NCI-H187 (cell line): ENCODE measurements around the gene DNTT.

Experiments used
- DNase-seq, 2 experiments: peaks; one replicate each; lab custom pipeline; 2025; lab: John Stamatoyannopoulos, UW

Gene DNTT

DNA sequence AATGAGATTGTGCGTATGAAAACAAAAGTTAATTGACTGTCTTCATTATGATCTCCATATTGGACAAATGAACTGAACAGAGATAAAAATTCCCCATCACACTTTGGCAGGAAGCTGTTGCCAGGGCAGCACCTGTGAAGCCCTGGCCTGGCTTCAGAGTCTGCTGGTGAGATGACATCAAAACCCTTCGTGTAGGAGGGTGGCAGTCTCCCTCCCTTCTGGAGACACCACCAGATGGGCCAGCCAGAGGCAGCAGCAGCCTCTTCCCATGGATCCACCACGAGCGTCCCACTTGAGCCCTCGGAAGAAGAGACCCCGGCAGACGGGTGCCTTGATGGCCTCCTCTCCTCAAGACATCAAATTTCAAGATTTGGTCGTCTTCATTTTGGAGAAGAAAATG lies at the start of gene DNTT:
Gene DNTT (plus strand): TSS at position 205 of the 400 bp plus-strand sequence. CDS start 64 bp downstream, at position 269.
- no peak for DNase-seq

DNA sequence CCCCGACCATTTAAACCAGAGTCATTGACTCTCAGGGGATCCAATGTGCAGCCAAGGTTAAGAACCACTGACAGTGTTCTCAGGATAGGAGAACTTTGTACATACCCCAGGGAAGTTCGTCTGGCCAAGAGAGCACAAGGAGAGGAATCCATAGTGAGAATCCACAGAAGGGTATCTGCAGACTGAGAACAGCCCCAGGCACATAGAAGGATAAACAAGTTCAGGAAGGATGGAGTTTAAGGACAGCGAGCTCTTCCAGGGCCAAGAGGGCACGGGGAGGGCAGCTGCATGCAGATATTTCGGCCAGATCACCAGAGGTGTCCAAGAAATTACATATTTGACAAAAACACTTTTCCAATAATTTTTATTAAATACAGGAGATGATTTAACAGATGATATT lies 49.3 kb upstream of the DNTT start:
- DNase-seq = no peak

DNA sequence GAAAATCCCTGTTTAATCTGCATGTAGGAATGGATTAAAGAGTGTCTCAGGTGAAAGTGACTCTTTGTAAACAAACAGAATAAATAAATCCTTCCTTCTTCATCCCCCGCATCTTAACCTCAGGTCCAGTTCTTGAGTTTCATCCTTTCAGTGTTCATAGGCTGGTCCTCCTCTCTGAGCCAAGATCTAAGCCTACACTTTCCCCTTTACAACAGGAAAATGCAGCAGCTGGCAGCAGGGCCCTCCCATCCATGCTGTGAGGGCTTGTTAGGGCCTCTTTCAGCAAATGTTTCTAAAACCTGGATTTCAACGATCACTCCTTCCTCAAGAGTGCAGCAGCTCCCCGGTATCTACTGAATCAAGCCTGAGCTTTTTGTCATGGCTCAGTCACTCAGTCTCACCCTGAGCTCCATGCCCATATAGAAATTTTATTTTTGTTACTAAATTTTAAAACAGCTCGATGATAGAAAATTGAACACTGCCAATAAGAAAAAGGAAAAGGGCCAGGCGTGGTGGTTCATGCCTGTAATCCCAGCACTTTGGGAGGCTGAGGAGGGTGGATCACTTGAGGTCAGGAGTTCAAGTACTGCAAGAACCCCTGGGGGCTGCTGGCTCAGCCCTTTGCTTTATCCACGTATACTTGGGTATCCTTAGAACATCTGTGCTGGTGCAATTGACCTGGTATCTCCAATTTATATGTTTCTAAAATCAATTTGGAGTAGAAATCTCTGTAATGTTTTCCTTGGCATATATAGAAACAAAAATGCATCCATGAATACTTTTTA lies 48.5 kb upstream of the DNTT start:
- no peak for DNase-seq

DNA sequence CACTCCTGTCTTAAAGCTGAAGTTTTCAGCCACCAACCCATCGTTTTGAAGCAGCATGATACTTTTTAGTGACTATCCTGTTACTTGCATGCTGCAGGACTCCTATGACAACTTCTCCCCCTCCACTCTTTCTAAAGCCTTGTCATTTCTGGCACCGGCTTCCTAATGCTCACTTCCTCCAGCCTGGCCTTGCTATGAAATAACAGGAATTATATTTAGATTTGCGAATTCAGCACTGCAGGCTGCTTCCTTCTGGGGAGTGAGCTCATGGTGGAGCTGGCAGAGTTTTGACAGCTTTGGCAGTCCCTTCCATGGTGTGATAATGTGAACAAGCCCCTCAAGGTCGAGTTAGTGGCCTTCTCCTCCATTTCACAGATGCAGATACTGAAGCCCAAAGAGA lies 46.3 kb upstream of the DNTT start:
- DNase-seq = no peak

DNA sequence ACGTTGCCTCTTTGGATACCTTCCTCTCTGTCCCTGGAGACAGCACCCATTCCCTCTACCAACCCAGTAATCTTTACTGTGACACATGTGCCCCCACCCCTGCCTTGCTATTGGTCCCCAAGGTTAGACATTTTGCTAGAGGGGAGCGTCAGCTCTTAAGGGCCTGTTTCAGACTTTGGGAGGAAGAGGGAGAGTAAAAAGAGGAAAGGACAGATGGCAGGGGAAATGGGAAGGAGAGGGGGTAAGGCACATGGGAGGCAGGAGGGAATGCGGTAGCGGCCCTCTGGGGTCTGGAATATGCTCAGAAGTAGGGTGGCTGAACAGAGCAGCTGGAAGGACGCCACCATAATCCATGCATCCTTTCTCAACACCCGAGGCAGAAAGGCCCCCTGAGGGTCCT lies 45.1 kb upstream of the DNTT start:
- no peak for DNase-seq

DNA sequence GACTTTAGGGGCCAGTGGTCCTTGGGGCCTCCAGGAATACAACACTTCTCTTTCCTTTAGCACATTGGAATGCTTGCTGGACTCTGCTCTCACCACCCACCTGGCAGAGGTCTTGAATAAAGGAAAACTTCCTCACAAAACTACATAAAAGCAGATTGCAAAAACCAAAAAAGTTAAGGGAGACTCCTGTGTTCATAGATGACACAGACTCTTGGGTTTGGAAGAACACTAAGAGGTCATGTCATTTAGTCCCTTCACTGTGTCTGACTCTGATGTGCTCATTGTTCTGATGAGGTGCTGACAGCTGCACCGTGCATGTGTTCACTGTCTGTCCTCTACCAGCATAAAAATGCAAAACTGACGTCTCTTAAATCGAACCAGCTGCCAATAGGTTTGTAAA lies 44.2 kb upstream of the DNTT start:
- DNase-seq = no peak

DNA sequence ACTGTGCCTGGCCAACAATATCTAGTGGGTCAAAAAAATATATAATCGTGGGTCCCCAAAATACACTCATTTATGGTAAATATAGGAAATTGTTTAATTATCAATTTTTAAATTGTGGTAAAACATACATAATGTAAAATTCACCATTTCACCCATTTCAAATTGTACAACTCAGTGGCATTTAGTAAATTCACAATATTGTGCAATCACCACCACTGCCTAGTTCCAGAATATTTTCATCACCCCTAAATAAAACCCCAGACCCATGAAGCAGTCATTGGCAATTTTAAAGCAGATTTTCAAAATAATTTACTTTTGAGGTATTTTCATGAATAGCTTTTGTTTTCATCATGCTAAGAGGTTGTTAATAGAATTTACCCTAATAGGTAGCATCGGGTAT lies 43.1 kb upstream of the DNTT start:
- no peak for DNase-seq

DNA sequence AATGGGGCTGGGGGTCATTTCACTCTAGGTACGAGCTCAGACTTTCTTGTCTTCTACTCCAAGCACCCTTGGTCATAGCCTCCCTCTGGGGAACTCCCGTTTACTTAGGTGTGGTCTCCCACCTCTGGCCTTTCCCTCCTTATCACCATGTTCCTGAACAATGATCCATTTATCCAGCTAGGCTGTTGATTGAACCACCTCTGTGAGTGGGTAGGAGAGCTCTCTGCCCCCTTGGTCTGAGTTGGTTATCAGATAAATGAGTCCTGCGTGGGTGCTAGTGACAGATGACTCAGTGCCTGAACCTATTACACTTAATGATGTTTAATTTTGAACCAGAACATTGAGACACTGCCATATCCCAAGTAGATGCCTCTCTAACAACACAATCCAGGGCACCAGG lies 42.3 kb upstream of the DNTT start:
- DNase-seq = no peak

DNA sequence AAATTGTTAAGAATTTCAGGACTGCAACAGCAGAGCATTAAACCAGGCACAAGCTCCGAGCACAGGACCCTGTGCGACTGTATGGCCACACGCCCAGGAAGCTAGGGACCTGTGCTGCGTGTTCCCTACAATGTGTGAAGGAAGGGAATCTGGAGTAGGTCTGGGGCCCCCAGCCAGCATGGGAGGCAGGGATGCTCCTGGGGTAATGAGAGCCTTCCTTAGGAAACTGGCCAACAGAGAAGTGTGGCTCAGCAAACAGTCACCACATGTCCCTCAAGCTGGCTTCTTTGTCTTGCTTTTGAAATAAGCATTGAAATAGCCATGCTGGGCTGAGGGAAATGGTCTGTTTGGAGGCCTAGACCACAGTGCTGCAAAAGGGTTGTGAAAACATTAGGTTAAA lies 41.1 kb upstream of the DNTT start:
- DNase-seq = no peak

DNA sequence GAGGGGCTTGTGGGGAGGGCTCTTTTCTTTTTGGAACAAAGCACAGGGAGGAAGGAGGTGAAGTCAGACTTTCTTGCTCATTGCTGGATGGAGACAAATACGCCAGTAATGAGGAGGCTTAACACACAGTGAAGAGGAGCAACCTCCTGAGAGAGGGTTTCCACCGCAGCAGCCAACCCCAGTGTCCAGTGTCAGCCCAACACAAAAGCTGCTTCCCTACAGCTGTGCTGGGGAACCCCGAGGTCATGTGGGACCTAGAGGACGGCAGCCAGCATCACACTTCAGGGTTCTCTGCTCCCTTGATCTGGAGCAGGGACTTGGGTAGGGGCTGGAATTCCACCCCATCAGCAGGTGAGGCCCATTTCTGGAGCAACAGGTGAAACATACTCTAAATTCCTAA lies 40.6 kb upstream of the DNTT start:
- DNase-seq = no peak

DNA sequence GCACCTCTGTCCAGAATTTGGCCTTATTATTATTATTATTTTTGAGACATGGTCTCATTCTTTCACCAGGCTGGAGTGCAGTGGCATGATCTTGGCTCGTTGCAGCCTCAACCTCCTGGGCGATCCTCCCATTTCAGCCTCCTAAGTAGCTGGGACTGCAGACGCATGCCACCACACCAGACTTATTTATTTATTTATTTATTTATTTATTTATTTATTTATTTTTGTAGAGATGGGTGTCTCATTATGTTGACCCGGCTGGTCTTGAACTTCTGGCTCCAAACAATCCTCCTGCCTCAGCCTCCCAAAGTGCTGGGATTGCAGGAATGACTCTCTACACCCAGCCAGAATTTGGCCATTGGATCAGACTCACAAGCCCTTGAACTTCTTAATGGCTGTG lies 39.3 kb upstream of the DNTT start:
- DNase-seq = no peak

DNA sequence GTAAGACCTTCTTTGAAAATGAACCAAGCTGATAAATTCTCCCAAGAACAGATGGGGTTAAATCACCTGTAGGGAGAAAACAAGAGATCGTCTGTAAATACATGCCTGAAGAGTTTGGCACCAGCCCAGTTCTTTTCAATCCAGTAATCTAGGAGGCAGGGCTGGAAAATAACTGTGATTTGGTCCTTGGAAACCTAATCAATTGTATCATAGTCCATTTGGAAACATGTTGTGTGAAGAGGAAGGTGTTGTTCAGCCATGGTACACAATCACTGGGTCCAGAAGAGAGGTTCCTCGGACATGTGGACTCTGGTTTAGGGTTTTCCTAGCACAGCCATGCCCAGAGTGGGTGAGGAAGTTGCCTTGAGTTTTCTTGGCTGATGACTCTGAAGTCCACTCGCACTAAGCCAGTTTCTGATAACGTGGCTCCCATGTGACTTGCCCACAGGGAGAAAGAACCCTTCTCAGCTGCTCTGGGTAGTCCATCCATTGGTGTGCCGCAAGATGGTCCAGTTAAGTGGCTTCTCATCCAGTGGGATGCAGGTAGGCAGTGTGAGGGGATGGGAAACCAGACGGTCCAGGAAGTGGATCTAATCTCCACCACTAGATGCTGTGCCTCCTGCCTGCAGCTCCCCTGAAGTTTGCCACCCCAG lies 38.0 kb upstream of the DNTT start:
- no peak for DNase-seq

DNA sequence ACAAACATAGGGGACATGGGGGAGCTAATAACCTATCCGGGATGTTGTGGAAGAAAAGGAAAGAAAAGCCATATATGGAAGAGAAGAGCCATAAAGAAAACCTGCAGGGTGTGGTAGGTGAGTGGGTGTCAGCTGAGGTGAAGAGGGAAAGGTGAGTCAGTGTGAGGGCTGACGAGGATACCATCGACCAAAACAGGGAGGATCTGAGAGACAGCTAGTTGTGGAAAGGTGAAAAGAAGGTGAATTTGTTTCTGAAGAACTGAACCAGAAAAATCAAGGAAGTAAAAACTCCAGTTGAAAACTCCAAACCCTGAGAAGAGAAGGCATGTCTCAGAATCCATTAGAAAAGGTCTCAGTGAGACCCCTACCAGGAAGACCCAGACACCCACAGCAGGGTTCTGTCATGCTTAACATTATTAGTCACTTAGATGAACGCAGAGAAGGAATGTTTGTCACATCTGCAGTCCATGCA lies 37.0 kb upstream of the DNTT start:
- DNase-seq = no peak

DNA sequence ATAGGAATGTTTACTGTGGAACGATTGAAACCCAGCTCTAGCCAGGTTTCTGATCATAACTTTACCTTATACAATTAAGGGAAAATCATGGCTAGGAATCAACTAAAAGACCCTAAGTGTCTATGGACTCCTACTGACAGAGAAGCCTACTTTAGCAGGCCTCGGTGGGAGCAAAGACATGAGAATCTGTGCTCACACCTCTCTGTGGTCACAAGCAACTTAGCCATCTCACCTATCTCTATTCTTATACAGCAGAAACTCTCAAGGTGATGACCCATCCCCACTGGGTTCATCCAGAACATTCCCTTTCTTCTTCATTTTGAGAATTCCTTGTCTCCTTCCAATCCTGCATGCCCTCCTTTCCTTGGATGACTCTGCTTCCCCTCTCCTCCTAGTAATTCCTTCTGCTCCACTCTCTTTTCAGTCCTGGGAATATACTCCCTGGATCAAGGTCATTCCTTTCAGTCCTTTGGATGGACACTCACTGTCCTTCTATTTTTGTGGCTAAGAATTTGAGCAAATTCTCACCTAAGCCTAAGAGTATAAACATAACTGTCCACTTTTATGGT lies 35.8 kb upstream of the DNTT start:
- DNase-seq = no peak

DNA sequence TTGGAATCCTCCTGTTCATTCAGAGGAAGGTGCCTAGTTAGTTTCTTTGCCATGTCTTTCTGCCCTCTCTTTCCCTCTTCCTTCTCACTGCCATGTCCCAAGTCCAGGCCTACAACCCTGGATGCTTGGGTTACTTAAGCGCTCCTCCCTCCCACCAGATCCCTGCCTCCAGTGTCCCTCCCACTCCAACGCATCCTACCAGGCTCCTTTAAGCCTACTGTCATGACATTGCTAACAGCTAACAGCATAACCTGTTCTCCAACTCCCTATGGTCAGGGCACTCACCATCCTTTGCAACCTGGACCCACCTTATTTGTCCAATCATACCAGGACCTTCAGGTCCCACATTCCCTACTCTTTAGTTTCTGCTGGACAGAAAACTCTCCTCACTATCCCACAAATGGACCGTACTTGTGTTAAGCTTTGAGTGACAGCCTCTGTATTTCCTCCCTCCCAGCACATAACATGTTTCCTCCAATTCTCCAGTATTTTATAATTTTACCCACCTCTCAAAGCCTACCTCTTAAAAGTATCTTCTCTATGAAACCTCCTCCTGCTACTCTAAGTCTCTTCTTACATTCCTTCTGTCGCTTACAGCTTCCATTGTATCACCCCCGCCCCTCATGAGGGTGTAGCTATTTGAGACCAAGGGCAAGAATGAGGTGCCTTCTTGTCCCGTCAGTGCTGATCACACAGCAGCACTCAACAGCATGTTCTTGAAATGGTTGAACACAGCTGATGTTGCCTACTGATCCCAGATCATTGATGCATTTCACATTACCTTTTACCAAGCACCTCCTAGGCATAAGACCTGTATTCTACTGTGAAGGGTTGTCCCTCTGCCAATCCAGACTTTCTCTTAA lies 34.6 kb upstream of the DNTT start:
- no peak for DNase-seq

DNA sequence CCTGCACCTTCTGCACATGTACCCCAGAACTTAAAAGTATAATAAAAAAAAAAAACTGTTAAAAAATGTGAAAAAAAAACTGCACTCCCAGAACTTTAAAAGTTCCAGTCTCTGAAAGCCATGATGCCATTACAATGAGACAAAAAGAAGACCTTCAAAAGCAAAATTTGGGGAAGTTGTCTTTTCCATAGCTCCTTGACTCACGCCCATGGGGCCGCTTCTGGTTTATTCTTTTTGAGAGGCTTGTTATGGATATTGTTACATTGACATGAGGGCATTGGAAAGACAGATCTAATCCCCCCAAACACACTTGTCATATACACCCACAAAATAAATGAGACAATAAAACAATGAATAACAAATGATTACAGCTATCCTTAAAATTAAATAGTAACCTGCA lies 33.7 kb upstream of the DNTT start:
- no peak for DNase-seq

DNA sequence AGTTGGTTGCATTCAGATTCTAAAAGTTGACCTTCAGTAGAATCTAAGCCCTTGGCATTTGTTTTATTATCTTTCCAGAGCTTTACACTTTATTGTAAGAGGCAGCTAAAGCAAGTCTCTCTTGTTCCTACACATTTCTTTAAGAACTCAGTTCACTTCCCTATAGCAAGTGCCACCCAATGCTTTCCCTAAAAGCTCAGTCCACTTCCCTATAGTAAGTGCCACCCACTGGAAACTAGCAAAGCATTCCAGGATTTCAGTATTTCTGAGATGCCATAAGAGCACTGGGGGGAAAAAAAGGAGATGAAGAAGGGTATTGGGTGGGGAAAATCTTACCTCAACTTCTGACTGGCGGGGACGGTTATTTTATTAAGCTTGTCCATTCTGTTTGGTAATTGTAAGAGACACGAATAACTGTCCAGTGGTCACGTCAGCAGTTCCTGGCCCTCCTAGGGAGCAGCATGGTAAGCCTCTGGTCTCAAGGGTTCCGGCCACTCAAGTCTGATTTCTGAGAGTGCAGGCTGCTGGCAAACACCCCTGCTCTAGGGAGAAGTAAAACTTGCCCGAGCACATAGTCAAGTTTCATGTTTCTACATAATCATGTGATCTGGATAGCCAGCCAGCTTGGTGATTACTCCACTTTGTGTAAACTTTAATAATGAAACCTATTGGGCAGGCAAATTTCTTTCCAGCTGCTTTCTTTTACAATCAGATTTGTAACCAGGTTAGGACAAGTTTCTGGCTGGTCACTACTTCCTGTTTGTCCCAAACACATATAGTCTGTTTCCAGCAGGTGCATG lies 33.0 kb upstream of the DNTT start, which contains the start of gene BLNK:
Gene BLNK (minus strand): TSS at position 554 of the 800 bp plus-strand sequence. CDS start 171 bp downstream, at position 383.
- DNase-seq = no peak

DNA sequence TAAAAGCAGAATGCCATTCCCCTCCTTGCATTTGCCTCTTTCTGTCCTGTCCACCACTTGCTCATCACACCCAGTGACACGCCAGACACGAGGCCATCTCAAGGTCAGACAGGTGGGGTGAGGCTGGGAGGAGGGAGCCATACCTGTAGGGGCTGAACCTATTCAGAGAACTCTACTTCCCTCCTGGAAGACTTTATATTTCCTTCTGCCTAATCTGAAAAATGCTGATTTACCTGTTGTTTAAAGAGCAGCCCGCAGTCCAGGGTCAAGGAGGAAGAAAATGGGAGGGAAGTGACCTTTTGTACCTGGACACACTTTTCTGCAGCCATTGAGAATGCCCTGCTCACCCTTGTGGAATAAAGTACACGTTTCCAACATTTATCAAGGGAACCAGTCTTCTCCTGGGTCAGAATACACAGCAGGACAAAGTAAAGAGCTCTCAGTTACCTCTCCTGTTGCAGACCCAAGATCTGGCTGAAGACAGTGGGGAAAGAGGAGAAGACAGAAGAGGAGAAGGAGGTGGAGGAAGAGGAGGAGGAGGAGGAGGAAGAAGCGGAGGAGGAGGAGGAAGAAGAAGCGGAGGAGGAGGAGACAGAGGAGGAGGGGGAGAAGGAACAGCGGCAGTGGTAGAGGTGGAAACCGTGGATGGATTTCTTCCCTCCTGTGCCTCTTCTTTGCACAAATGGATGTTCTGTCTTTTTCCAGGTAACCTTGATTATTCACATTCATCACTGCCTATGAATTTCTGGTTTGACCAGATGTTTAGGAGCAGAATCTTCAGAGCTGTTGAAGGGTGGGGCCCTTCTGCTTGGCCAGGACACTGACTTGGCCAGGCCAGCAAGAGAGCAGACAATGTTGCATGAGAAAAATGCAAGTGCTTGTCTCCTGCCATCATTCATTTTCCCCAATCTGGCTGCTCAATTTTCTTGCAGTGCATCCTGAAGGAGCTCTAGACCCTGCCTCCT lies 31.6 kb upstream of the DNTT start:
- DNase-seq = no peak

DNA sequence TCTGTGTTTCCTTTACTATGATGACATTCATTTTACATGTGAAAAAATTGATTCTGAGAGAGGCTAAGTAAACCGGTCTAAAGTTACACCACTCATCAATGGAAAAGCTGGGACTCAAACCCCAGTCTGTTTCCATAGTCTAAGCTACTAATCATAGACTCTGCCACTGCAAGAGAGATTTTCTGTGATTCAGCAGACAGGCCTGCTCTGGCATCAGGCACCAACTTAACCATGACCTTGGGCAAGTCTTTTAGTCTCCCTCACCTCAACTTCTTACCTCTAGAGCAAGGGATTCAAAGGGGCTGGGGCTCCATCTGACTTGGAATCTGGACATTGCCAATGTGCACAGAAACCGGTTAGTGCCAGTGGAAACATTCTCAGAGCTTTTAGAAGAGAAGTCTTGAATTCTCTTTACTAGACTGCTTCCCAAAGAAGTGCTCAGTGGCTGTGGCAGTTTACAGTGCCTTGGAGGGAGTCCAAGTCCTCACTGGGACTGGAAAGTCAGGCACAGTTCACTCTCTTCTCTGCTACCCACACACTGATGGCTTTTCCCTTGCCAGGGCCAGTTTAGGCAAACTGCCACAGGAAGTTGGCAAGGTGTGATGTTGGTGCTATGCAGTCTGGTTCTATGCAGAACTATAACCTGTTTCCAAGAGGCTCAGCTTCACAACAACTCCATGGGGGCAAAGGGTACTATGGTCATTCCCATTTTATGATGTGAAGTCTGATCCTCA lies 28.4 kb upstream of the DNTT start:
- DNase-seq = no peak

DNA sequence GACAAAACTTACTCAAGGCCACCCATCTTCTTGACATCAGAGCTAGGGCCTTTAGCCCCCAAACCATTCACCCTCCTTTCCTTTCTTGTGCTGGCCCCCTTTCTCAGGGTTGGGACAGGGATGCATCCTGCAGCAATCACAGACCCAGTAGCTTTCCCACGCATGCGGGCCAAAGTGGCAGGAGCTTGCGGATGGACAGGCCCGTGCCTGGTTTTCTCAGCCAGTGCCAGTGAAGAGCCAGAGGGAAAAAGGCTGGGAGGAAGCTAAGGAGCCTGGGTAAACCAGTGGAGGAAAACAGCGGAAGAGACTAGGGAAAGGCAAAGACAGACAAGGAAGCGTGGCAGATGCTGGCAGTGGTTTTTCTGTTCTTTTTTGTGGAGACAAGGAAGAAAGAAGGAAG lies 27.8 kb upstream of the DNTT start:
- DNase-seq = no peak
